GM19397 (cell line): ENCODE data around the gene CTIF.

ENCODE experiments used
- ATAC-seq: cut with Tn5 transposase; IDR thresholded peaks from one replicate; pipeline ENCODE4 v1.9.1; 2021; ENCODE audit warnings: mild to moderate bottlenecking, moderate library complexity; ENCODE audit not compliant: unreplicated experiment

The CTIF gene

DNA sequence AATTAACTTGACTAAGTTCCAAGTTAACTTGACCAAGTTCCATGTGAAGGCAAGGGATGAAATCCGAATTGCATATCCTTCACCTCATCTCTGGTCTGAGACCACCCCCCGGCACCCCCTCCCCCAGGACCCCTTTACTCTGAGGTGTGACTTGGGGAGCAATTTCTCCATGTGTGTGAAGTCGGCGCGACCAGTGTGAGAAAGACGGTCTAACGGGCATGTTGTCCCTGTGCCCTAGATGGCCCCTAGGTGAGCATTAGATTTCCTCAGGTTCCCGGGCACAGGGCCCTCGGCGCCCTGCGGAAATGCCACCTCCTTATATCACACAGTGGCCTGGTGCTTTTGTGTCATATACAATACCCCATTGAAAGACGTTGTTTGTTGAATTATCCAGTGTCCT lies 137.1 kb downstream of the CTIF start:
- no peak for ATAC-seq

DNA sequence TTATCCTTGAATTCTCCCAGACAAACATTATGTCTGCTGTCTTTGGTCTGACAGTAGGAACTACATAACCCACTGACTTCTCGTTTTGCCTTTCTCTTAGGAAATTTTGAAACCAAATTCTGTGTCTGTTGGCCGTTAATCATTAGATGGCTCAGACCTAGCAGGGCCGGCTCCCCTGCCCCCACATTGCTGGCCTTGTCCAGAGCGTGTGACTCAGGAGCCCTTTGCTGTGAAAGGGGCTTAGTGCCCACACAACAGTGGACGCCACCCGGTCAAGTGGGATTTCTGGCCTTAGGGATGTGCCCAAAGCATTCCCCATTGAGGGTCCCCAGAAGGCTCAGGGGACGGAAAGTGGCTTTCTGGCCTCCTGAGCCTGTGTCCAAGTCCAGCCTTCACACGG lies 137.5 kb downstream of the CTIF start:
- ATAC-seq = no peak

DNA sequence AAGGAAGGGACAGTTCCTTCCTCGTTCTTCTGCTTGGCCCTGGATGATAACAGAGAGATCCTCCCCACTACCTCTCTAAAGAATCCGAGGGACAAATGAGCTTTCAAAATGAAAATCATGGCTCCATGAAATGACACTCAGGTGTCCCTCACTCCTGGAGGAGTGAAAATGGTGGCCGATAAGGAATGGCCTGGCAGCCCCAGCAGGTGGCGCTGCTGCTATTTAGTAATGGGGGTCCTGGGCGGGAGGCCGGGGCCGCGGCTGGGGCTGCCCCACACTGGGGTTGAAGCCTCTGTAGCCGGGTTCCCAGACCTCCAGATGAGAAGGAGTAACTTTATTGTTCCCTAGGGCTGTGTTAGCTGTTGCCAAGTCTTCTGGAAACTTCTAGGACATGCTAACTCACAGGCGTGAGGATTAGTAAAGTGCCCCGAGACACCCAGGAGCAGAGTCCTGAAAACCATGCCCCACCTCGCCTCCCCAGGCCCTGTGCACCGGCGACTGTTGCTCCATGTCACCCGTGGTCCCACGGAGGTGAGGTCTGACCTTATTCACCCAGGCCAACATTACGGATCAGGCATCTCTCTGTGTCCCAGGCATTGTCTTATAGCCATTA lies 138.0 kb downstream of the CTIF start:
- ATAC-seq = no peak

DNA sequence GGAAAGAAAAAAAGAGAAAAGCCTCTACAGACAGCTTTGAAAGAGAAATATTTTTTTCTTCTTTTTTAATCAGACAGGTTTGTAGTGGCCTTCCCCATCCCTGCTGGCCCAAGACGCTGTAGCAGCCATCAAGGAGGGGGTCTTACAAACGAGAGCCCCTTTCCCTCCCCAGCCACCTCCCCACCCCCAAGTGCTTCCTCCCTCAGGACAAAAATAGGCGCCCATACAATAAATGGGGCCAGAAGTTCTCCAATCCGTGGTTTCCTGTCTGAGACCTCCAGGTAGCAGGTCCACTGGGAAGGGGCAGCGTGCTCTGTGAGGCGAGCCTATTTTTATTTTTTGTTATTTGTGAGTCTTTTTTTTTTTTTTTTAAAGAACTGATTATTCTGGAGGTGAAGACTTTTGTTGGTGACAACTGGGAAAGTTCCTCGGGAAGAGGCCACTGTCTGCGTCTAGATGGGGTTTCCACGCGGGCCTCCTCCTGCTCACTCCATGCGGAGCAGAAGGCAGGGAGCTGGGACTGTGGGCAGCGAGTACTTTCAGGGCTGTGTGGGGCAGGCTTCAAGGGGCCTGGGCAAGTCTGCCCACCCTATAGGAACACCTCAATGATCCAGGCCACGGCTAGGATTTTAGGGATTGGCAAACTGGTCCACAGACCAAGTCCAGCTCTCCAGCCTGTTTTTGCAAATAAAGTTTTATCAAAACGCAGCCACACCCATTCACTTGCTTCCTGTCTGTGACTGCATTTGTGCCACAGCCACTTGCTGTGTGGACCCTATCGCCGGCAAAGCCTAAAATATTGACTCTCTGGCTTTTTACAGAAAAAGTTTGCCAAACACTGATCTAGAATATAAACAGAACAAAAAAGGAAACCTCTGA lies 139.6 kb downstream of the CTIF start:
- no peak for ATAC-seq

DNA sequence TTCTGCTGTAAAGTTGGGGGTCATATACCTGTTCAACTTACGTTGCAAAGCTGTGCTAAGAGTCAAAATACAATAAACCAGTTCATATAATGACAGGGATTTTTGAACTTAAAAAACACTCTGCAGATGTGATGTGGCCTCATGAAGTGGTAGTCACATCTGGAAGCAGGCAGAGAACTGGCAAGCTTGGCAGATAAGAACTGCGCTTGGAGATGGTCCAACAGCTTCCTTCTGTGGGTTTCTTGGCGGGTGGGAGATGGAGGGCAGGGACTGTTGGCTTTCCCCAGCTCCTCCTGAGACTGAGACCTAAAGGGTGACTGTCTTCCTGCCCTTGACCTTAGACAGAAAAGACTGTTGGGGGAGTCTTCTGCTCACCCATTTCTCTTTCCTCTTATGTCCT lies 140.4 kb downstream of the CTIF start:
- ATAC-seq = no peak

DNA sequence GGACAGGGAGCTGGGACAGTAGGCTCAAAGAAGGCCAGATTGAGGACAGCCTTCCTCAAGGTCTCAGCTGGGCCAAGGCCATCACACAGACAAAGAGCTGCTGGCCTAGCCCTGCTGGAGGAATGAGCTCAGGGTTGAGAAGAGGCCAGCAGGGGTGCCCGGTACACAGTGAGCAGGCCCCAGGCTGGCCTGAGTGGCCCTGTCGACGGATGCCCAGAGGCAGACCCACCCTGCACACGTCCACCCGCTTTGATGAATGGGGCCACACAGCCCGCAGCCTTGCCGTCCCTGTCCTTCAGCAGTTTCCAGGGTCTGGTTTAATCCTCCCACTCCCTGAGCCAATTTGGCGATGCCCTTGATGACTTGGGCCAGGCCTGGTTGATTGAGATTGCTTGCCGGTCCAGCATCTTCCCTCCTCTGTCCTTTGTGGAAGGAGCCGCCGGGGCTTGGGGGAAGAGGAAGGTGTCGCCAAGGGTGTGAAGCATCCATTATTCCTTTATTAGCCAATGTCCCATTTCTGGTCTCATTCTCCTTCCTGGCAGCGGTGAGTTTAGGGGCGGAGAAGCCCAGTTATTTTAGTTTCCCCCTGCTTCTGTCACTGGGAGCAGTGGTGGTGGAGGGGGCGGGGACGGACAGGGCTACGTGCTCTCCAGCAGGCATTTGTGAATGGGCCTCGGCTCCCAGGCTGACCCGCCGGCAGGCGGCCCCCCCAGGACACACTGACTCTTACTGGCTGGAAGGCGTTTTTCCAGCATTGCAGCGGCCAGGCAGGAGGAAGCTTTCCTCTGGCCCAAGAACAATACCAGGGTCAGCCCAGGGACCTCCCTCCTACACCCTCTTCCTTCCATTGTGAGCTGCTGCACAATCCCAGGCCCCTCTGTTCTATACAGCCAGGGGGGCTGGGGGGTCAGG lies 141.8 kb downstream of the CTIF start:
- no peak for ATAC-seq

DNA sequence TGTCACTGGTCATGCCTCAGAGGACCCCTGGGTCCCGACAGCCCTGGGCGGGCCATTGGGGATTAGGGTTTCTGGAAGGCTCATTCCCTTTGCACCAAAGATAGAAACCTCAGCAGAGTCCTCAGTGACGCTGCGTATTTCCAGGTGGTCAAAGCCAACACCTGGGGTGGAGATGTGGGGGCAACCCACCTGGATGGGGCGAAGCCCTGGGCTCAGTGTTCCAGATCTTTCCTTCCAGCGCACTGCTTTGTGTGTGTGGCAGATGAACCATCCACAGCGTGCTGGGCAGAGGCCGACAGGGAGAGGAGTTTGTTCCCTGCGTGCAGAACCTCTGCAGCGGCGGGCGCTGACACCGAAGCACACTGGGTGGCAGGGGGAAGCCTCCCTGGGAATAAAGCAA lies 143.9 kb downstream of the CTIF start:
- no peak for ATAC-seq

DNA sequence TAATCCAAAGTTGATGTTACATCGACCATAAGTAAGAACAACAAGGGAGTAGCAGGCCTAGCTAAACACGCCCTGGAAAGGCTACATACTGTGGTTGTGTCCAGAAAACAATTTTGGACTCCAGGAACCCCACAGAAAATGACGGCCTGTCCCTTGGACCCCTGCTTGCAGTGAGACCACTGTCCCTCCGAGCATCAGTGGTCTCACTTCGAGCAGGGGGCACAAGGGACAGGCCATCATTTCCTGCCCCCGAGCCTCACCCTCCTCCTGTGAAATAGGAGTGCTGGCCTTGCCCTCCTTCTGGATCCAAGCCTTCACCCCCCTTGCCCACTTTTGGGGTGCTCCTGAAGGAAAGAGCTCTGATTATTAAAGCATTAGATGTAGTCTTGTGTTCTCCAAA lies 144.4 kb downstream of the CTIF start:
- ATAC-seq = no peak

DNA sequence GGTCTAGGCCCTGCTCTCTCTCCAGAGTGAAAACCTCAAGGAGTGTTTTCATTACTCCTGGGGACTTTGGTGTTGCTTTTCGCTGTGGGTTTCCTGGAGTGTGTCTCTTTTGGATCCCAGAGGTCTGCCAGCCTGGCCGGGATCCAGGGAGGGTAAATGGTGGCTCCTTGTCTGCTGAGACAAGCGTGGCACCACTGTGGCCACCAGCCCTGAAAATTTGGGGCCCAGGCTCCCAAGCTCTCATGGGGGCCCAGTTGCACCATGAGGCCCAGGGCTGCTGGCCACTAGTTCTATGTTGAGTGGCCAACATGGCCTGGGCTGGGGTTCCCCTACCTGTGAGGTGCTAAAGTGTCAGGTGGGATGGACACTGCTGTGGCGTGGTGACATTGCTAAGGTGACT lies 144.8 kb downstream of the CTIF start:
- no peak for ATAC-seq

DNA sequence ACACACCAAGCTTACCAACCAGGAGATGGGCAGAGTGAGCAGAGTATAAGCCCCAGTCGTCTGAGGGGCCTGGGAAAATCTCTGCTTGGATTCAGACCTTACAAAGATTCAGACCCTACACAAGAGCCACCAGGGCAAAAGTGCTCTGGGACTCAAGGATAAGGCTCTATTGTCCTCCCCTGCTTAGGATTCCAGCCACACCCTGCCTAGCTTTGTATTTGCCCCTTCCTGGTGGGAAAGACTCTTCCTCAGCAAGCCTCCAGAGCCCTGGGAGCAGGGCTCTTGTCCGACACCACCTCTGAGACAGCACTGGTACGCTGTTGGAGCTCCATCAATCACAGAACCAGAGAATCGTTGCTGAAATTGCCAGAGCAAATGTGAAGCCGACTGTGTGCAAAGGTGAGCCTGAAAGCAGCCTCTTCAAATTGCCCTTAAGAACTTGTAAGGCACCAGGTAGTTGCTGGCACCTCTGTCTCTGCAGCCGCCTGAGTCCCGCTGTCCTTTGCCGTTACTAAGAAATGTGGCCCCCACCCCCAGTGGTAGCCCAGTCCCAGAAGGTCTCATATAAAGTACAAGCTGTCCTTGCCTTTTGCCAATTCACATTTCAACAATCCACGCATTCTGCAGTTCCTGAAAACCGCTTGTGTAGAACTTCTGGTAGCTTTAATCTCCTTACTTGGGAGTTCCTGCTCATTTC lies 148.7 kb downstream of the CTIF start:
- ATAC-seq = no peak

DNA sequence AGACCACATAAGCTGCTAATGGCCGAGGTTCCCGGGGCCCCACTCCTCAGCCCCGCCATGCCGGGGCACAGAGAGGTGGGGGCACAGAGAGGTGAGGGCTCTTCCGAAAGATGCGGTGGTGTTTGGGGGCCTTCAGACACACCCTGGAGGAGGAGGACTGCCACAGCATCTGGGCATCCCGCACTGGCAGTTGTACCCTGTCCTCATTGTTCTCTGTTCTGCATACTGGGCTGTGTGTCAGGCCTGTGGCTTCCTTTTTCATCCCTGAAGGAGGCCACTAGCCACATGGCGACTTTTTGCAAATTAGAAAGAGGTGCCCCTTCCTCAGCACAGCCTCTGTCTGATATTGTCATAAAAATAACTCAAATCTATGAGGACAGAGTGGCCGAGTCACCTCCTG lies 150.1 kb downstream of the CTIF start:
- no peak for ATAC-seq

DNA sequence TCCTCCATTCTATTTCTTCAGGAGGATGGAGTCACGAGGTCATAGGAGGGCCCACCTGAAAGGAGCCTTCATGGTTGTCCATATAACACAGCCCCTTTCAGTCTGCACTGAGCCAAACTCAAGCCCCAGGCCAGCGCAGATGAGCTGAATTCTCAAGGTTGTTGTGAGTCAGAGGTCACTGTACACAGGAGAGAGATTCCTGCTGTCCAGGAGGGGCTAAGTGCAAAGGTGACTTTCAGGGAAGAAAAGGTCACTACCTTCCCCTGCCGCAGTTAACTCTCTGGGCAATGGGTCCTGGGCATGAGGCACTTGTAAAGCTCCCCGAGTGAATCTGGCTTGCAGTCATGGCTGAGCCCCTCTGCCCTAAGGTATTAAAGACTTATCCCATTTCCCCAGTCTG lies 150.7 kb downstream of the CTIF start:
- no peak for ATAC-seq

DNA sequence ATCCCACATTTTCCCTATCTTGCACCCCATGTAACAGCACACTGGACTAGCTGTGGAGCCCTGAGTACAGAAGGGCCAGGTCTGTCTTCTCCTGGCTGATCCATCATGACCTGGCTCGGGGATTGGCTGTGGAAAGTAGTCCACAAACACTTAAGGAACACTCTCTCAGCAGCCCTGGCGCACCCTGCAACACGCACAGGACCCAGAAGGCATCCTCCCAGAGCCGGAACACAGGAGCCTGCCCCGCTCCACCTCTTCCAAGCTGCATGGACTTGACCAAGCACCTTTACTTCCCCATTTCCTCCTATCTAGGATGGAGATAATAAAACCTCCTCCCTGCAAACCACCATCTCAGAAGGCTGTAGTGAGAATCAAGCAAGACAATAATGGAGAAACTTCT lies 151.7 kb downstream of the CTIF start:
- no peak for ATAC-seq

DNA sequence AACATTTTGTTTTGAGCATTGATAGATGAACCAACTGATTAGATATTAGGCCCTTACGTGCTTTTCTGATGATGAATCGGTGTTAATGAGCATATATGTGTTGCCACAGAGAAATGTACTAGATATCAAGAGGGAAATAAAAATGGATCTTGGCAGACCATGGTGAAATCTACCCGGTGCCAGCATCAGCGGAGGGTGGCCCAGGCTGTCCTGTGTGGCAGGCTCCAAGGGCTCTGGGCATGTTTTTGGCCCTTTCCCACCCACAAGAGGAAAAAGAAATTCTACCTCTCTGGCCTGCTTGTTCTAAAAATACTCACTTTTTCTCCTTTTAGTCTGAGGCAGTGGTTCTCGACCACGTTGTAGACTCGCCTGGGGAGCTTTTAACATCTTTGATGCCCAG lies 154.2 kb downstream of the CTIF start:
- ATAC-seq = no peak

DNA sequence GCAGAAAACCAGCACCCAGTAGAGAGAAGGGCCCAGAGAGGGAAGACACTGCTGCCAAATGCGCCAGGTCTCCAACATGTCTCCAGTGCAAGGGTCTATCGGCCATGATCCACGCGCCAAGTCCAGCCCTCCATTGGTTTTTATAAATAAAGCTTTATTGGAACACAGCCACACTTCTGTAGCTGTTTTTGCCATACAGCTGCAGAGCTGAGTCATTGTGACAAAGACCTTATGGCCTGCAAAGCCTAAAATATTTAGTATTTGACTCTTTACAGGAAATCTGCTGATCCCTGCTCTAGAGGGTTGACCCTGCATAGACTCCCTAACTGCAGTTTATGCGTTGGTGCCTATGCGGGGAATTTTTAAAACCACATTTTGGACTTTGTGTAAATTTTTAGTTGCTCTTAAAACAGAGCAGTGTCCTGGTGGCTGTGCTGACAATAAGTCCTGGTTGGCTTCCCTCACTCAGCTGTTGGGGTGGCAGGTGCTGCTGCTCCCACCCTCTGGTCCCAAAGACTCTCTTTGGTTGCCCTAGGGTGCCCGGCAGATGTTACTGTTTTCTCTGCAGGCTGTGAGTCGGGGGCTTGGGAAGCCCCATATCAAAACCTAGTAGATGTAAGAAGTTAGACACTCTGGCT lies 154.9 kb downstream of the CTIF start:
- ATAC-seq = no peak

DNA sequence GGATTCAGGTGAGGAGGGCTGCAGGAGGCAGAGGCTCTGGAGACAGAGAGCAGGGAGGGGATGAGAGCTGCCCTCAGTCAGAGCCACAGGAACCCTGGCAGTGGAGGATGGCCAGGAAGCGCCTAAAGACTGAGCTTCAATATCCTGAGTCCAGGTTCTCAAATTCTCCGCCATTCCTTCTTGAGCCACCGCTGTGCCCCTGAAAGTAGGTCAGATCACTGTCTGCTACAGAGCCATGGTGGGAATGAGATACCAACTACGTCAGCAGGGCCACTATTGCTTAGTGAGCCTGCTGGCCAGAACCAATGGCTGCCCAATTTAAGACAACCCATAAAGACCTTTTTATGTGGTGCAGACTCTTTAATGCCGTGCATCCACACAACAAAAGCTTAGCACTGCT lies 155.5 kb downstream of the CTIF start:
- ATAC-seq = no peak

DNA sequence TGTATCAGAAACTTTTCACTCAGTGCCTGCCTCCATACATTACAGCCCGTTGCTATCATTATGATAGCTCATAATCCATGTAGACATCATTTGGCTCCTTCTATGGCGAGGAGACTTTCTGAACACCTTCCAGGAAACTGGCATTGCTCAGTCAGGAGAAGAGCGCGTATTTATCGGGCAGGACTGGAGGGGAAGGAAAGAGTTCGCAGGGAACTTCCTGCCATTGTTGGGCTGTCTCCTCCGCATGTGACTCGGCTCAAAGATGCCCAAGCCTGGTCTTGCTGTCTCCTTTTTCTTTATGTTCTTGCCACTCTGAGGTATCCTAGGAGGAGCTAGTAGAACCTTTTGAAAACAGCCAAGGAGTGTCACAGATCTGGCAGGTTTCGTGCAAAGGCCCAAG lies 156.8 kb downstream of the CTIF start:
- ATAC-seq = no peak

DNA sequence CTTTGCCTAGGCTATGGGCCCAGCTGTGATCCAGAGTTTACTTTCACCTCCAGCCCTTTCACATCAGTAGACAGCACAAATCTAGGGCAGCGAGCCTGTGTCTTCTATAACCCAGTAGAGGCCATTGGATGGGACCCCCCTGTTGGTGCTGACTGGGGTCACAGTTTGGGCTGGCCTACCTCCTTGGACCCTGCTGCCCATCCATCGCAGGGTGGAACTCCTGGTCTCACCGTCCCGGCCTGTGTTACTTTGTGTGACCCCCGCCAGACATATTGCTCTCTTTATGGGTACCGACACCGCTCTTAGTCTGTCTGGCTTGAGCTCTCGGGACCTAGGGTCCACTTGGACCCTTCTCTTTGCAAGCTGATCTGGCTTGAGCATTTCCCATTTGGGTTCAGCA lies 157.4 kb downstream of the CTIF start:
- no peak for ATAC-seq

DNA sequence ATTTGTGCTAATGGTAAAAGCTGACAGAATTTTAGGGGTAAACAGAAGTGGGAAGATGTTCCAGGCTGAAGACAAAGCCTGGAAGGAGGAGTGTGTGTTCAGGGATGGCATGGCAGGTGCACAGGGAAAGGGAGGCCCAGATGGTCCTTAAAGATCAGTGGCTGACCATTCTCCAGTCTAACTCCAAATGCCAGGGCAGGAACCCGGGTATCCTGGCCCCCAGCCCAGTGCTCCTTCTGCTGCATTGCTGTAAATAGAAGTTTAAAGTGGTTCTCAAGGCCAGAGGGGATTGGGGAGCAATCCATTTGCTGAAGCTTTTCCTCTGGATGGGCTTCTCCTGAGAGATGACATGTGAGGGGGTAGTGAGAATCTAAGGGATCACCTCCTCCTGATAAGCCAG lies 158.6 kb downstream of the CTIF start:
- ATAC-seq = no peak

DNA sequence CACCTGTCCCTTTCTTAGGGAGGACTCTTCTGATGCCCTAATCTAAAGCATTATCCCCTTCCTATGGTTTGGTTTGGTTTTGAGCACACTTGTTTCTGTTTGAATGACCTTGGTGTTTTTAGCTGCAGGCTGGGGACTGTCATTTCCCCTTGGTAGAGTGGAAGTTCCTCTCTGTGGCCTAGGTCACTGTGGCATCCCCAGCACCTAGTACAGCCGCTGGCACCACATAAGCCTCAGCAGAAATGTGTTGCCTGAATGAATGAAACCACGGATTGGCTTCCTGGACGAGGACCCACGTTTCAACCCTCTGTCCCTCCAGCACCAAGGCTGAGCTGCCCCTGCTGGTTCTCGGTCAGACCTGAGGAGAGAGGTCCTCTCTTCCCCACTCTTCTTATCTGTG lies 159.9 kb downstream of the CTIF start:
- ATAC-seq = no peak

DNA sequence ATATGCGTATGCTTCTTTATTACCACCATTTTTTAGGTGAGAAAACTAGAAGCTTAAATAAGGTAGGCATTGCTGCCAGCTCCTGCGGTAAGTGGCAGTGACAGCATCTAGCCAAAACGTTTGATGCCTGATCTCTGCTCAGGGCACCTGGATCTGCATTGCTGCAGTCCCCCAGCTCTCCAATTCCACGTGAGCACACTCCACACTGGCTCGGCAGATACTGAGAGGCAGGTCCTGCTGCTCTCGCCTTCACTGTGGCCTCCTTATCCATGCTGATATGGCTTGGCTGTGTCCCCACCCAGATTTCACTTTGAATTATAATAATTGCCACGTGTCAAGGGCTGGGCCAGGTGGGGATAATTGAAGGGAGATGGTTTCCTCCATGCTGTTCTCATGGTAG lies 160.9 kb downstream of the CTIF start:
- ATAC-seq = no peak
